ENCODE data around the gene FBXL13. TPM values are rescaled to one million over a fixed set of nuclear protein-coding genes. Genes with fewer than 3 reads are reported as not detected.

Gene FBXL13
- total and polyA plus RNA-seq, 2 donors from 2014 or later, result 1.5 to 4.8 TPM

DNA sequence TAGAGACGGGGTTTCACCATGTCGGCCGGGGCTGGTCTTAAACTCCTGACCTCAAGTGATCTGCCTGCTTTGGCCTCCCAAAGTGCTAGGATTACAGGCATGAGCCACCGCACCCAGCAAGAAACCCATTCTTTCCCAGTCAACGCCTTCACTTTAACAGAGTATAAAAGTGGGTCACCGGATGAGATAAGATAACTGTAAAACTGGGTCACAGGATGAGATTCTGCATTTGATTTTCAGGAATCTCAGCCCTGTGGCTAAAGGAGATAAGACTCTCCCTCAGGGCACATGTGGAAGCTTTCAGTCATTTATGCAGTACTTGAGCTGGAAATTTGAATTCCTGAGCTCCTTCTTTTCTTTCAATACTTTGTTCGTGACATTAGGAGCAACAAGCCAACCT, 91.0 kb downstream of the FBXL13 start:
- intact Hi-C loops (cut with DNase I), result no loop called here
- H3K27me3 ChIP-seq (ENCODE audit: control insufficient read depth, insufficient read depth, low read length), result no peaks in the 10 kb centered on the region
- no peak overlapping the region for H3K4me3 ChIP-seq (ENCODE audit: low read length in 3 of 3)
- H3K4me1 ChIP-seq (ENCODE audit: control insufficient read depth in 2 of 3, insufficient read depth in 2 of 3, low read depth in 1 of 3, low read length in 3 of 3), result no peaks in the 10 kb centered on the region
- no peak overlapping the region for H3K9ac ChIP-seq (ENCODE audit: low read length in 3 of 3)
- no peak for FAIRE-seq
- H3K36me3 ChIP-seq (ENCODE audit: control insufficient read depth in 2 of 3, insufficient read depth in 3 of 3, low read length in 3 of 3), result no peaks in the 10 kb centered on the region
- H3K27ac ChIP-seq (ENCODE audit: low read depth in 2 of 2, low read length in 2 of 2), result no peak overlapping the region
- H3K9me3 ChIP-seq (ENCODE audit: control insufficient read depth in 2 of 3, insufficient read depth in 1 of 3, low read length in 3 of 3), result peaks cover 0 to 10% (median 4%) of the 10 kb centered on the region in 3 donors
- no peak for DNase-seq
- TF ChIP-seq, protein P1, sequence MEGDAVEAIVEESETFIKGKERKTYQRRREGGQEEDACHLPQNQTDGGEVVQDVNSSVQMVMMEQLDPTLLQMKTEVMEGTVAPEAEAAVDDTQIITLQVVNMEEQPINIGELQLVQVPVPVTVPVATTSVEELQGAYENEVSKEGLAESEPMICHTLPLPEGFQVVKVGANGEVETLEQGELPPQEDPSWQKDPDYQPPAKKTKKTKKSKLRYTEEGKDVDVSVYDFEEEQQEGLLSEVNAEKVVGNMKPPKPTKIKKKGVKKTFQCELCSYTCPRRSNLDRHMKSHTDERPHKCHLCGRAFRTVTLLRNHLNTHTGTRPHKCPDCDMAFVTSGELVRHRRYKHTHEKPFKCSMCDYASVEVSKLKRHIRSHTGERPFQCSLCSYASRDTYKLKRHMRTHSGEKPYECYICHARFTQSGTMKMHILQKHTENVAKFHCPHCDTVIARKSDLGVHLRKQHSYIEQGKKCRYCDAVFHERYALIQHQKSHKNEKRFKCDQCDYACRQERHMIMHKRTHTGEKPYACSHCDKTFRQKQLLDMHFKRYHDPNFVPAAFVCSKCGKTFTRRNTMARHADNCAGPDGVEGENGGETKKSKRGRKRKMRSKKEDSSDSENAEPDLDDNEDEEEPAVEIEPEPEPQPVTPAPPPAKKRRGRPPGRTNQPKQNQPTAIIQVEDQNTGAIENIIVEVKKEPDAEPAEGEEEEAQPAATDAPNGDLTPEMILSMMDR (IDR thresholded peaks at IDR 0.05; ENCODE audit: borderline replicate concordance, extremely low read depth, insufficient read depth), result no peak

- no peak overlapping the region for H3K27ac ChIP-seq (ENCODE audit: low read depth in 2 of 2, low read length in 2 of 2)
- no peak for DNase-seq
- peaks cover 0 to 10% (median 4%) of the 10 kb centered on the region in 3 donors for H3K9me3 ChIP-seq (ENCODE audit: control insufficient read depth in 2 of 3, insufficient read depth in 1 of 3, low read length in 3 of 3)
- no peak for FAIRE-seq
- H3K27me3 ChIP-seq (ENCODE audit: control insufficient read depth, insufficient read depth, low read length), result no peaks in the 10 kb centered on the region
- H3K4me3 ChIP-seq (ENCODE audit: low read length in 3 of 3), result no peak overlapping the region
- TF ChIP-seq, protein P1 (IDR thresholded peaks at IDR 0.05; ENCODE audit: borderline replicate concordance, extremely low read depth, insufficient read depth), result no peak
- no peaks in the 10 kb centered on the region for H3K4me1 ChIP-seq (ENCODE audit: control insufficient read depth in 2 of 3, insufficient read depth in 2 of 3, low read depth in 1 of 3, low read length in 3 of 3)
- intact Hi-C loops (cut with DNase I), result no loop called here
- no peak overlapping the region for H3K9ac ChIP-seq (ENCODE audit: low read length in 3 of 3)
- no peaks in the 10 kb centered on the region for H3K36me3 ChIP-seq (ENCODE audit: control insufficient read depth in 2 of 3, insufficient read depth in 3 of 3, low read length in 3 of 3)
Measured at GRCh38 chr7:102982235-102982634, 92.4 kb downstream of the FBXL13 start.

GRCh38 chr7:102981451-102981850, 93.1 kb downstream of the FBXL13 start:
- H3K27me3 ChIP-seq (ENCODE audit: control insufficient read depth, insufficient read depth, low read length), result no peaks in the 10 kb centered on the region
- no peak overlapping the region for H3K27ac ChIP-seq (ENCODE audit: low read depth in 2 of 2, low read length in 2 of 2)
- no peak overlapping the region for H3K4me3 ChIP-seq (ENCODE audit: low read length in 3 of 3)
- H3K4me1 ChIP-seq (ENCODE audit: control insufficient read depth in 2 of 3, insufficient read depth in 2 of 3, low read depth in 1 of 3, low read length in 3 of 3), result no peaks in the 10 kb centered on the region
- peaks cover 0 to 10% (median 4%) of the 10 kb centered on the region in 3 donors for H3K9me3 ChIP-seq (ENCODE audit: control insufficient read depth in 2 of 3, insufficient read depth in 1 of 3, low read length in 3 of 3)
- intact Hi-C loops (cut with DNase I), result no loop called here
- H3K9ac ChIP-seq (ENCODE audit: low read length in 3 of 3), result no peak overlapping the region
- no peak for FAIRE-seq
- no peak for DNase-seq
- H3K36me3 ChIP-seq (ENCODE audit: control insufficient read depth in 2 of 3, insufficient read depth in 3 of 3, low read length in 3 of 3), result no peaks in the 10 kb centered on the region
- TF ChIP-seq, protein P1 (IDR thresholded peaks at IDR 0.05; ENCODE audit: borderline replicate concordance, extremely low read depth, insufficient read depth), result no peak

- no peak for DNase-seq
- FAIRE-seq, result no peak
- H3K9ac ChIP-seq (ENCODE audit: low read length in 3 of 3), result no peak overlapping the region
- H3K4me1 ChIP-seq (ENCODE audit: control insufficient read depth in 2 of 3, insufficient read depth in 2 of 3, low read depth in 1 of 3, low read length in 3 of 3), result no peaks in the 10 kb centered on the region
- H3K27ac ChIP-seq (ENCODE audit: low read depth in 2 of 2, low read length in 2 of 2), result no peak overlapping the region
- no peaks in the 10 kb centered on the region for H3K36me3 ChIP-seq (ENCODE audit: control insufficient read depth in 2 of 3, insufficient read depth in 3 of 3, low read length in 3 of 3)
- peaks cover 0 to 10% (median 4%) of the 10 kb centered on the region in 3 donors for H3K9me3 ChIP-seq (ENCODE audit: control insufficient read depth in 2 of 3, insufficient read depth in 1 of 3, low read length in 3 of 3)
- intact Hi-C loops (cut with DNase I), result no loop called here
- no peak overlapping the region for H3K4me3 ChIP-seq (ENCODE audit: low read length in 3 of 3)
- TF ChIP-seq, protein P1 (IDR thresholded peaks at IDR 0.05; ENCODE audit: borderline replicate concordance, extremely low read depth, insufficient read depth), result no peak
- no peaks in the 10 kb centered on the region for H3K27me3 ChIP-seq (ENCODE audit: control insufficient read depth, insufficient read depth, low read length)
Measured at GRCh38 chr7:102979670-102980069, 94.9 kb downstream of the FBXL13 start.

Data from kidney (tissue), 14 donors.